ENCODE data around the gene SVOP. TPM values are rescaled to one million over a fixed set of nuclear protein-coding genes. Genes with fewer than 3 reads are reported as not detected.

Gene SVOP
- total and polyA plus RNA-seq, 2 of the 4 experiments (the other 2 are of a cell fraction) = not detected

DNA sequence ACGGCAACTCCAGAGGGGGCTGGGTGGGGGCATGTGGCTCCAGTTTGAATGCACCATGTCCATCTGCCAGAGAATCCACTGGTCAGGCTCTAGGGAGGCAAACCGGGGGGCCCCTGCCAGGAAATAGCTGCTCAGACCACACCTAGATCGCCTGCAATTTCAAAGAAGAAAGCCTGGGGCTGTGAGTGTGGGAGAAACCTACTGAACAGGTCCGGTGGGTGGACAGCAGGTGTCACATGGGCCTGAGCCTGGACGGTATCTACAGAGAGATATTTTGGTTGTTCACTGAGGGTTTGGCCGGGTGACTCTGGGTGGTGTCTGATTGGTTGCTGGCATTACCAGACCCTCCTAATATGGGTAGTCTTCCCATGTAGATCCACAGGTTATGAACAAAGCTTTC, 109.0 kb downstream of the SVOP start:
- H2BK5ac ChIP-seq (ENCODE audit: low read depth, low read length, poor library complexity, severe bottlenecking) = no peak overlapping the region
- peaks cover 4% of the 10 kb centered on the region; the same call in 1 of the 2 replicates for H3K9me1 ChIP-seq (ENCODE audit: insufficient read depth, low read length)
- H3K79me1 ChIP-seq (ENCODE audit: low read depth in 1 of 2, low read length in 2 of 2) = no peaks in the 10 kb centered on the region
- no peak overlapping the region for H4K5ac ChIP-seq (ENCODE audit: low read depth, low read length)
- no peak overlapping the region for H2AK9ac ChIP-seq (replicated peaks; ENCODE audit: low read depth, low read length, poor library complexity)
- no peak for DNase-seq
- H3K4me3 ChIP-seq (ENCODE audit: insufficient read depth, low read depth, low read length) = no peak overlapping the region
- dilution Hi-C loops (cut with HindIII; ENCODE audit: low sequenced_read_pairs, unreplicated experiment) = no loop called here
- no peak overlapping the region for H3K23ac ChIP-seq (ENCODE audit: low read depth, low read length)
- WGBS, 2 experiments (ENCODE audit: extremely low coverage in 2 of 2, insufficient read length in 1 of 2) = 33% methylated on average over 1 of the region's 6 CpGs; no CpG with 5 or more reads in 1 of the 2 experiments
- H2BK120ac ChIP-seq (ENCODE audit: low read depth, low read length) = no peak overlapping the region
- no peaks in the 10 kb centered on the region for H3K36me3 ChIP-seq (ENCODE audit: control insufficient read depth, insufficient read depth, low read length)
- H3K18ac ChIP-seq (ENCODE audit: low read depth, low read length) = no peak overlapping the region
- peaks cover 6% of the 10 kb centered on the region for H3K27me3 ChIP-seq (ENCODE audit: control insufficient read depth, insufficient read depth, low read length)
- no peak overlapping the region for H2BK15ac ChIP-seq (ENCODE audit: low read depth, low read length)
- ATAC-seq (ENCODE audit: low read depth) = no peak
- ChIA-PET POLR2A (ENCODE audit: unreplicated experiment) (no interaction called here), CTCF (no interaction called here)
- H4K8ac ChIP-seq (ENCODE audit: low read depth in 2 of 2, low read length in 2 of 2) = no peak overlapping the region
- in situ Hi-C loops (cut with MboI; ENCODE audit: low sequenced_read_pairs) = no loop called here
- H4K91ac ChIP-seq (ENCODE audit: insufficient read depth, low read depth, low read length) = no peak overlapping the region
- no peak overlapping the region for H3K27ac ChIP-seq (ENCODE audit: insufficient read depth, low read length)
- H2BK20ac ChIP-seq (ENCODE audit: low read depth, low read length) = no peak overlapping the region
- TF ChIP-seq FOS (IDR thresholded peaks at IDR 0.05; ENCODE audit: low read depth, low read length) = no peak
- TF ChIP-seq RCOR1 (IDR thresholded peaks at IDR 0.05; ENCODE audit: insufficient replicate concordance, low read length) = no peak
- TF ChIP-seq, protein P1, sequence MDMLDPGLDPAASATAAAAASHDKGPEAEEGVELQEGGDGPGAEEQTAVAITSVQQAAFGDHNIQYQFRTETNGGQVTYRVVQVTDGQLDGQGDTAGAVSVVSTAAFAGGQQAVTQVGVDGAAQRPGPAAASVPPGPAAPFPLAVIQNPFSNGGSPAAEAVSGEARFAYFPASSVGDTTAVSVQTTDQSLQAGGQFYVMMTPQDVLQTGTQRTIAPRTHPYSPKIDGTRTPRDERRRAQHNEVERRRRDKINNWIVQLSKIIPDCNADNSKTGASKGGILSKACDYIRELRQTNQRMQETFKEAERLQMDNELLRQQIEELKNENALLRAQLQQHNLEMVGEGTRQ (IDR thresholded peaks at IDR 0.05; ENCODE audit: low read depth, low read length) = no peak
- no peak for TF ChIP-seq CHD1 (IDR thresholded peaks at IDR 0.05; ENCODE audit: low read depth, low read length)
- TF ChIP-seq, protein P2, sequence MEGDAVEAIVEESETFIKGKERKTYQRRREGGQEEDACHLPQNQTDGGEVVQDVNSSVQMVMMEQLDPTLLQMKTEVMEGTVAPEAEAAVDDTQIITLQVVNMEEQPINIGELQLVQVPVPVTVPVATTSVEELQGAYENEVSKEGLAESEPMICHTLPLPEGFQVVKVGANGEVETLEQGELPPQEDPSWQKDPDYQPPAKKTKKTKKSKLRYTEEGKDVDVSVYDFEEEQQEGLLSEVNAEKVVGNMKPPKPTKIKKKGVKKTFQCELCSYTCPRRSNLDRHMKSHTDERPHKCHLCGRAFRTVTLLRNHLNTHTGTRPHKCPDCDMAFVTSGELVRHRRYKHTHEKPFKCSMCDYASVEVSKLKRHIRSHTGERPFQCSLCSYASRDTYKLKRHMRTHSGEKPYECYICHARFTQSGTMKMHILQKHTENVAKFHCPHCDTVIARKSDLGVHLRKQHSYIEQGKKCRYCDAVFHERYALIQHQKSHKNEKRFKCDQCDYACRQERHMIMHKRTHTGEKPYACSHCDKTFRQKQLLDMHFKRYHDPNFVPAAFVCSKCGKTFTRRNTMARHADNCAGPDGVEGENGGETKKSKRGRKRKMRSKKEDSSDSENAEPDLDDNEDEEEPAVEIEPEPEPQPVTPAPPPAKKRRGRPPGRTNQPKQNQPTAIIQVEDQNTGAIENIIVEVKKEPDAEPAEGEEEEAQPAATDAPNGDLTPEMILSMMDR (conservative IDR thresholded peaks at IDR 0.05; ENCODE audit: low read depth, low read length) = no peak
- no peak for TF ChIP-seq MAFK (IDR thresholded peaks at IDR 0.05; ENCODE audit: low read depth, low read length)
- no peak for TF ChIP-seq MAZ (IDR thresholded peaks at IDR 0.05; ENCODE audit: borderline replicate concordance, low read depth, low read length)
- TF ChIP-seq, protein P3, sequence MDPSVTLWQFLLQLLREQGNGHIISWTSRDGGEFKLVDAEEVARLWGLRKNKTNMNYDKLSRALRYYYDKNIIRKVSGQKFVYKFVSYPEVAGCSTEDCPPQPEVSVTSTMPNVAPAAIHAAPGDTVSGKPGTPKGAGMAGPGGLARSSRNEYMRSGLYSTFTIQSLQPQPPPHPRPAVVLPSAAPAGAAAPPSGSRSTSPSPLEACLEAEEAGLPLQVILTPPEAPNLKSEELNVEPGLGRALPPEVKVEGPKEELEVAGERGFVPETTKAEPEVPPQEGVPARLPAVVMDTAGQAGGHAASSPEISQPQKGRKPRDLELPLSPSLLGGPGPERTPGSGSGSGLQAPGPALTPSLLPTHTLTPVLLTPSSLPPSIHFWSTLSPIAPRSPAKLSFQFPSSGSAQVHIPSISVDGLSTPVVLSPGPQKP (IDR thresholded peaks at IDR 0.05; ENCODE audit: borderline replicate concordance, low read depth, low read length) = no peak
- TF ChIP-seq SMC3 (IDR thresholded peaks at IDR 0.05; ENCODE audit: low read depth, low read length) = no peak
- TF ChIP-seq RFX5 (IDR thresholded peaks at IDR 0.05; ENCODE audit: low read depth, low read length) = no peak
- TF ChIP-seq MXI1 (IDR thresholded peaks at IDR 0.05; ENCODE audit: borderline replicate concordance, low read depth, low read length) = no peak
- no peak for TF ChIP-seq RAD21 (IDR thresholded peaks at IDR 0.05; ENCODE audit: low read length)
- TF ChIP-seq POLR2A (IDR thresholded peaks at IDR 0.05; ENCODE audit: low read depth, low read length) = no peak
- H3K9ac ChIP-seq (ENCODE audit: low read depth, low read length) = no peak overlapping the region
- no peak overlapping the region for H3K4ac ChIP-seq (ENCODE audit: low read depth, low read length)
- H3K4me2 ChIP-seq (ENCODE audit: low read depth, low read length) = no peak overlapping the region
- no peak overlapping the region for H3K14ac ChIP-seq (replicated peaks; ENCODE audit: low read depth, low read length)
- H3K9me3 ChIP-seq (ENCODE audit: control insufficient read depth, insufficient read depth, low read length) = no peaks in the 10 kb centered on the region; the same call in 1 of the 2 replicates
- H2AK5ac ChIP-seq (ENCODE audit: low read depth, low read length) = no peak overlapping the region
- H3K56ac ChIP-seq (ENCODE audit: extremely low read depth, insufficient read depth, low read length) = no peak overlapping the region
- intact Hi-C loops (cut with micrococcal nuclease) = no loop called here
- H3K4me1 ChIP-seq (ENCODE audit: control insufficient read depth, insufficient read depth, low read length) = no peaks in the 10 kb centered on the region
- no TSS peak for BruUV-seq (replicated peaks)
- H4K20me1 ChIP-seq (ENCODE audit: insufficient read depth, low read length) = no peaks in the 10 kb centered on the region
- no peak overlapping the region for H2AFZ ChIP-seq (replicated peaks; ENCODE audit: low read length, poor library complexity)
